ENCODE data around the gene CMIP. TPM values are rescaled to one million over a fixed set of nuclear protein-coding genes. Genes with fewer than 3 reads are reported as not detected.

The CMIP gene
- total RNA-seq, 1 experiment from 2014 or later: 48.2 TPM

DNA sequence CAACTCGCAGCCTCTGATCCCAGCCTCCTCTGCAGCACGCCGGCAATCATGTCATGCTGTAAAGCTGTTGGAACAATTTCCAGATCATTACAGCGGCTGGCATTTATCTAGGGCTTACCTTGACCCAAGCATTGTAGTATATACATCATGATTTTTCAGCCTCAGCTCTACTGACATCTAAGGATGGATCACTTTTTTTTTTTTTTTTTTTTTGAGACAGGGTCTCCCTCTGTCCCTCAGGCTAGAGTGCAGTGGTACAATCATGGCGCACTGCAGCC is 103.3 kb downstream of the CMIP start:
- H4K5ac ChIP-seq (ENCODE audit: insufficient read length, low read depth, low read length): no peak overlapping the region
- no peaks in the 10 kb centered on the region for H4K20me1 ChIP-seq (ENCODE audit: control insufficient read depth, insufficient read depth, insufficient read length)
- H3K4me1 Mint-ChIP-seq: peaks cover 34 to 39% of the 10 kb centered on the region in 2 experiments

More for the DNA sequence above, 103.3 kb downstream of the CMIP start:
- Histone ChIP-seq H2BK15ac (ENCODE audit: low read depth, low read length) (no peak overlapping the region), H2BK5ac (ENCODE audit: insufficient read length, low read length) (no peak overlapping the region), H3K56ac (ENCODE audit: insufficient read length, low read depth, low read length) (no peak overlapping the region), H3K18ac (ENCODE audit: insufficient read length, low read depth, low read length) (no peak overlapping the region), H3K27me3 (ENCODE audit: insufficient read depth, low read length) (no peaks in the 10 kb centered on the region), H2AK5ac (ENCODE audit: insufficient read length, low read length) (no peak overlapping the region), H2BK12ac (ENCODE audit: insufficient read length, low read depth, low read length) (no peak overlapping the region), H3K79me1 (ENCODE audit: insufficient read depth, low read depth, low read length, poor library complexity, severe bottlenecking) (peaks cover 4% of the 10 kb centered on the region), H3K14ac (ENCODE audit: insufficient read depth, low read length) (no peak overlapping the region), H2AFZ (ENCODE audit: low read length) (no peak overlapping the region), H2BK120ac (ENCODE audit: low read depth, low read length, poor library complexity, severe bottlenecking) (no peak overlapping the region), H3K79me2 (ENCODE audit: insufficient read depth, low read length) (peaks cover 12% of the 10 kb centered on the region; the same call in 1 of the 2 replicates), H3T11ph (ENCODE audit: low read length) (no peak overlapping the region), H3K27ac (ENCODE audit: insufficient read length, low read depth, low read length) (no peak overlapping the region), H2BK20ac (ENCODE audit: low read depth, low read length, poor library complexity, severe bottlenecking) (no peak overlapping the region), H3K4me2 (ENCODE audit: insufficient read depth, insufficient read length, low read length) (no peak overlapping the region), H3K23ac (ENCODE audit: insufficient read length, low read depth, low read length) (no peak overlapping the region), H4K8ac (replicated peaks; ENCODE audit: insufficient read length, low read depth, low read length) (no peak overlapping the region), H4K91ac (ENCODE audit: insufficient read length, low read depth, low read length) (no peak overlapping the region), H3K9ac (ENCODE audit: extremely low read depth, insufficient read length, low read length) (no peak overlapping the region), H3K9me3 (ENCODE audit: control insufficient read depth, low read depth, low read length) (no peaks in the 10 kb centered on the region), H3K4me1 (ENCODE audit: insufficient read depth, low read length) (no peaks in the 10 kb centered on the region; the same call in 1 of the 2 replicates), H3K23me2 (ENCODE audit: insufficient read length, low read depth, low read length, poor library complexity, severe bottlenecking) (no peaks in the 10 kb centered on the region), H3K4ac (ENCODE audit: low read depth, low read length) (no peak overlapping the region)
- no CpG with 5 or more reads among the region's 5 CpGs for WGBS (ENCODE audit: extremely low coverage, insufficient read length, low lambda C conversion rate)
- Mint-ChIP-seq H3K27ac (no peak overlapping the region), H3K27me3 (ENCODE audit: low read depth) (no peaks in the 10 kb centered on the region), H3K4me3 (no peak overlapping the region), H3K9me3 (no peaks in the 10 kb centered on the region), H3K36me3 (ENCODE audit: insufficient read depth in 1 of 3, low read depth in 3 of 3) (no peaks in the 10 kb centered on the region; a peak in 2 of 7 replicates)
- no peak for DNase-seq
- TF ChIP-seq, protein P1, sequence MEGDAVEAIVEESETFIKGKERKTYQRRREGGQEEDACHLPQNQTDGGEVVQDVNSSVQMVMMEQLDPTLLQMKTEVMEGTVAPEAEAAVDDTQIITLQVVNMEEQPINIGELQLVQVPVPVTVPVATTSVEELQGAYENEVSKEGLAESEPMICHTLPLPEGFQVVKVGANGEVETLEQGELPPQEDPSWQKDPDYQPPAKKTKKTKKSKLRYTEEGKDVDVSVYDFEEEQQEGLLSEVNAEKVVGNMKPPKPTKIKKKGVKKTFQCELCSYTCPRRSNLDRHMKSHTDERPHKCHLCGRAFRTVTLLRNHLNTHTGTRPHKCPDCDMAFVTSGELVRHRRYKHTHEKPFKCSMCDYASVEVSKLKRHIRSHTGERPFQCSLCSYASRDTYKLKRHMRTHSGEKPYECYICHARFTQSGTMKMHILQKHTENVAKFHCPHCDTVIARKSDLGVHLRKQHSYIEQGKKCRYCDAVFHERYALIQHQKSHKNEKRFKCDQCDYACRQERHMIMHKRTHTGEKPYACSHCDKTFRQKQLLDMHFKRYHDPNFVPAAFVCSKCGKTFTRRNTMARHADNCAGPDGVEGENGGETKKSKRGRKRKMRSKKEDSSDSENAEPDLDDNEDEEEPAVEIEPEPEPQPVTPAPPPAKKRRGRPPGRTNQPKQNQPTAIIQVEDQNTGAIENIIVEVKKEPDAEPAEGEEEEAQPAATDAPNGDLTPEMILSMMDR (conservative IDR thresholded peaks at IDR 0.05): no peak

All from H9 (cell line).